ENCODE data around the gene RAPGEFL1. TPM values are rescaled to one million over a fixed set of nuclear protein-coding genes. Genes with fewer than 3 reads are reported as not detected.

Gene RAPGEFL1
- total RNA-seq, 1 experiment from 2014 or later = 23.0 TPM

DNA sequence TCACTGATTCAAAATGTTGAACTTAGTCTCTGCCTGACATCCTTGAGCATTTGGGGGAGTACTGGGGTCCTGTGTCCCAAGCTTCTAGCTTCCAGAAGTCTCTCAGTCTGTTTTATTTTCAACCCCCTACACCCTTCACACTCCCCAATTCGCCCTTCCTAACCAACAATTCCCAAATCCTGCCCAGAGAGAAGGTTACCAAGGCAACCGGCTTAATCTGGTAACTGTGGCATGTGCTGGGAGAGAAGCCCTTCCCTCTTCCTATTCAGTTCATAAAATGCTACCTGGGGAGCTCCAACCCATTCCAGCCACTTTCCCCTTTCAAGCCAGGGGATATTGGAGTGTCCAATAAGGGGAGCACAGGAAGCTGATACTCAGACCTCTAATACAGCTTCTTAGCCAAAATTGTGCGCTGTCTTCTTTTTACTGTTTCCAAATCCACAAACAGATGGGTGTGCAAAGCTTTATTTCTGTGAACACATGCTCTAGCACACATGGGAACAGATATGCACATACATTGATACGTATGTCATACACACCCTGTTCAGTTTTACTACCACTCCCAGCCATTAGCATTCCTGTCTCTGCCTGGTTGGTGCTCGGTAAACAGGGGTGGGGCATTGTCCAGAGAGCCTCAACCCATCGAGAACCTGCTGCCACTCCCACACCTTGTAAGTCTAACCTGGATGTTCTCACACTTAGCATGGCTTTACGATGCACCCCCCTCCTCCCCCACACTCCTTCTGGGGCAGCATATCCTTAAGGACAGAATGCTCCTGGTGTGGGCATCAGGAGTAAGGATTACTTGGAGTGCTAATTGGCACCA lies 1.1 kb upstream of the RAPGEFL1 start (continued):
- TF ChIP-seq IRF2 (CRISPR knock-in tag; IDR thresholded peaks at IDR 0.05; ENCODE audit: borderline replicate concordance, low read depth) (no peak), ZNF232 (CRISPR knock-in tag; IDR thresholded peaks at IDR 0.05) (no peak)
- TF ChIP-seq, protein P1, sequence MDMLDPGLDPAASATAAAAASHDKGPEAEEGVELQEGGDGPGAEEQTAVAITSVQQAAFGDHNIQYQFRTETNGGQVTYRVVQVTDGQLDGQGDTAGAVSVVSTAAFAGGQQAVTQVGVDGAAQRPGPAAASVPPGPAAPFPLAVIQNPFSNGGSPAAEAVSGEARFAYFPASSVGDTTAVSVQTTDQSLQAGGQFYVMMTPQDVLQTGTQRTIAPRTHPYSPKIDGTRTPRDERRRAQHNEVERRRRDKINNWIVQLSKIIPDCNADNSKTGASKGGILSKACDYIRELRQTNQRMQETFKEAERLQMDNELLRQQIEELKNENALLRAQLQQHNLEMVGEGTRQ (CRISPR knock-in tag; IDR thresholded peaks at IDR 0.05) = no peak
- TF ChIP-seq, protein P2, sequence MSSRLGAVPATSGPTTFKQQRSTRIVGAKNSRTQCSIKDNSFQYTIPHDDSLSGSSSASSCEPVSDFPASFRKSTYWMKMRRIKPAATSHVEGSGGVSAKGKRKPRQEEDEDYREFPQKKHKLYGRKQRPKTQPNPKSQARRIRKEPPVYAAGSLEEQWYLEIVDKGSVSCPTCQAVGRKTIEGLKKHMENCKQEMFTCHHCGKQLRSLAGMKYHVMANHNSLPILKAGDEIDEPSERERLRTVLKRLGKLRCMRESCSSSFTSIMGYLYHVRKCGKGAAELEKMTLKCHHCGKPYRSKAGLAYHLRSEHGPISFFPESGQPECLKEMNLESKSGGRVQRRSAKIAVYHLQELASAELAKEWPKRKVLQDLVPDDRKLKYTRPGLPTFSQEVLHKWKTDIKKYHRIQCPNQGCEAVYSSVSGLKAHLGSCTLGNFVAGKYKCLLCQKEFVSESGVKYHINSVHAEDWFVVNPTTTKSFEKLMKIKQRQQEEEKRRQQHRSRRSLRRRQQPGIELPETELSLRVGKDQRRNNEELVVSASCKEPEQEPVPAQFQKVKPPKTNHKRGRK (CRISPR knock-in tag; IDR thresholded peaks at IDR 0.05; ENCODE audit: borderline replicate concordance) = no peak

DNA sequence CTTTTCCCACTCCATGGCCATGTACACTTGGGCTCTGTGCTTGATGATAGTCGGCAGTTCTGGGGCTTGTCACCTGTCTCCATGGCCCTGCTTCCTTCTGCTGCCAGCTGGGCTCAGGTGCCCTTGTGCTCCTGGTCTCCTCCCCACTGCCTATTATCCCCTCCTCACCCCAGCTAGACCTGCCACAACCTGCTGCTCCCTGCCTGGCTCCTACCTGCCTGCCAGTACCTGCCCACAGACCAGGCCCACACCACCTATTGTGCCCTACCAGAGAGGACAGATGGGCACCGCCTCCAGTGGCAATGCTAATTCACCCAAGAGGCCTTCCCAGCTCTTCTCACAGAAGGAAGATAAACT lies 538 bp upstream of the RAPGEFL1 start:
- no peaks in the 10 kb centered on the region for H3K9me3 Mint-ChIP-seq
- DNase-seq (ENCODE audit: low spot score) (no peak), ATAC-seq (no peak)
- POLR2A ChIA-PET = no interaction called here
- CTCF ChIA-PET = interaction anchor here (0.8 to 7.4 kb wide), 5 partner anchors 15 to 149 kb away, joined by 3 to 75 read pairs (median 5); partner anchors contain the start of gene WIPF2
- no peak overlapping the region for H3K27ac Mint-ChIP-seq
- peaks cover 20% of the 10 kb centered on the region for H3K4me1 Mint-ChIP-seq
- H3K36me3 Mint-ChIP-seq = peaks cover 18% of the 10 kb centered on the region
- TF ChIP-seq ZNF423 (CRISPR knock-in tag; IDR thresholded peaks at IDR 0.05) = no peak
- no peak for TF ChIP-seq MXD4 (CRISPR knock-in tag; IDR thresholded peaks at IDR 0.05; ENCODE audit: borderline replicate concordance)
- H3K4me3 Mint-ChIP-seq = peak overlapping the region; percentile 49
- no peaks in the 10 kb centered on the region for H3K27me3 Mint-ChIP-seq (ENCODE audit: low read depth)

DNA sequence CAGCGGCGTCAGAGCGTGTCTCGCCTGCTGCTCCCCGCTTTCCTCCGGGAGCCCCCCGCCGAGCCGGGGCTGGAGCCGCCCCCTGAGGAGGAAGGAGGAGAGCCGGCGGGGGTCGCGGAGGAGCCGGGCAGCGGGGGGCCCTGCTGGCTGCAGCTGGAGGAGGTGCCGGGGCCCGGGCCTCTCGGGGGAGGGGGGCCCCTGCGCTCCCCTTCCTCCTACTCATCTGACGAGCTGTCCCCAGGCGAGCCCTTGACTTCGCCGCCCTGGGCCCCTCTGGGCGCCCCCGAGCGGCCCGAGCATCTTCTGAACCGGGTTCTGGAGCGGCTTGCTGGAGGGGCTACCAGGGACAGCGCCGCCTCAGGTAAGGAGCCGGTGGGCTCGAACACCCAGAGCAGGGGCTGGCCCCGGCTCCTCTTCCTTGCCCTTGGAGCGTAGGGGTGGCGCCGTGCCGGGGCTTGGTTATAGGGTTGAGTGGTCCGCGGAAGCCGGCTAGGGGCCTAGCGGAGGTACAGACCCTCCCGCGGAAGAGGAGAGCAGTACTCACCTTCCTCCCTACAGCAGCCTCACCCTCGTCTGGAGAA lies 841 bp downstream of the RAPGEFL1 start:
- Mint-ChIP-seq H3K27ac (no peak overlapping the region), H3K36me3 (peaks cover 10% of the 10 kb centered on the region), H3K9me3 (no peaks in the 10 kb centered on the region), H3K4me1 (peaks cover 20% of the 10 kb centered on the region), H3K27me3 (ENCODE audit: low read depth) (no peaks in the 10 kb centered on the region), H3K4me3 (peak overlapping the region; percentile 65)
- ChIA-PET CTCF (interaction anchor here (0.5 to 7.4 kb wide), 11 partner anchors 10 to 184 kb away, joined by 3 to 75 read pairs (median 3); partner anchors contain the start of genes NR1D1 and WIPF2), POLR2A (interaction anchor here (0.9 to 1.4 kb wide), 3 partner anchors 13 to 65 kb away, joined by 3 read pairs; no protein-coding TSS in a partner anchor)
- ATAC-seq = peak; percentile 60
- peak; percentile 69 for DNase-seq (ENCODE audit: low spot score)
- TF ChIP-seq JUN (CRISPR knock-in tag; IDR thresholded peaks at IDR 0.05) = no peak
- TF ChIP-seq, protein P3, sequence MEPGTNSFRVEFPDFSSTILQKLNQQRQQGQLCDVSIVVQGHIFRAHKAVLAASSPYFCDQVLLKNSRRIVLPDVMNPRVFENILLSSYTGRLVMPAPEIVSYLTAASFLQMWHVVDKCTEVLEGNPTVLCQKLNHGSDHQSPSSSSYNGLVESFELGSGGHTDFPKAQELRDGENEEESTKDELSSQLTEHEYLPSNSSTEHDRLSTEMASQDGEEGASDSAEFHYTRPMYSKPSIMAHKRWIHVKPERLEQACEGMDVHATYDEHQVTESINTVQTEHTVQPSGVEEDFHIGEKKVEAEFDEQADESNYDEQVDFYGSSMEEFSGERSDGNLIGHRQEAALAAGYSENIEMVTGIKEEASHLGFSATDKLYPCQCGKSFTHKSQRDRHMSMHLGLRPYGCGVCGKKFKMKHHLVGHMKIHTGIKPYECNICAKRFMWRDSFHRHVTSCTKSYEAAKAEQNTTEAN (CRISPR knock-in tag; IDR thresholded peaks at IDR 0.05) = 0 out of 2 replicates have a peak, but pooled peaks have one; percentile 53
- TF ChIP-seq, protein P4, sequence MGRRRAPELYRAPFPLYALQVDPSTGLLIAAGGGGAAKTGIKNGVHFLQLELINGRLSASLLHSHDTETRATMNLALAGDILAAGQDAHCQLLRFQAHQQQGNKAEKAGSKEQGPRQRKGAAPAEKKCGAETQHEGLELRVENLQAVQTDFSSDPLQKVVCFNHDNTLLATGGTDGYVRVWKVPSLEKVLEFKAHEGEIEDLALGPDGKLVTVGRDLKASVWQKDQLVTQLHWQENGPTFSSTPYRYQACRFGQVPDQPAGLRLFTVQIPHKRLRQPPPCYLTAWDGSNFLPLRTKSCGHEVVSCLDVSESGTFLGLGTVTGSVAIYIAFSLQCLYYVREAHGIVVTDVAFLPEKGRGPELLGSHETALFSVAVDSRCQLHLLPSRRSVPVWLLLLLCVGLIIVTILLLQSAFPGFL (CRISPR knock-in tag; IDR thresholded peaks at IDR 0.05; ENCODE audit: borderline replicate concordance) = no peak
- TF ChIP-seq, protein P5, sequence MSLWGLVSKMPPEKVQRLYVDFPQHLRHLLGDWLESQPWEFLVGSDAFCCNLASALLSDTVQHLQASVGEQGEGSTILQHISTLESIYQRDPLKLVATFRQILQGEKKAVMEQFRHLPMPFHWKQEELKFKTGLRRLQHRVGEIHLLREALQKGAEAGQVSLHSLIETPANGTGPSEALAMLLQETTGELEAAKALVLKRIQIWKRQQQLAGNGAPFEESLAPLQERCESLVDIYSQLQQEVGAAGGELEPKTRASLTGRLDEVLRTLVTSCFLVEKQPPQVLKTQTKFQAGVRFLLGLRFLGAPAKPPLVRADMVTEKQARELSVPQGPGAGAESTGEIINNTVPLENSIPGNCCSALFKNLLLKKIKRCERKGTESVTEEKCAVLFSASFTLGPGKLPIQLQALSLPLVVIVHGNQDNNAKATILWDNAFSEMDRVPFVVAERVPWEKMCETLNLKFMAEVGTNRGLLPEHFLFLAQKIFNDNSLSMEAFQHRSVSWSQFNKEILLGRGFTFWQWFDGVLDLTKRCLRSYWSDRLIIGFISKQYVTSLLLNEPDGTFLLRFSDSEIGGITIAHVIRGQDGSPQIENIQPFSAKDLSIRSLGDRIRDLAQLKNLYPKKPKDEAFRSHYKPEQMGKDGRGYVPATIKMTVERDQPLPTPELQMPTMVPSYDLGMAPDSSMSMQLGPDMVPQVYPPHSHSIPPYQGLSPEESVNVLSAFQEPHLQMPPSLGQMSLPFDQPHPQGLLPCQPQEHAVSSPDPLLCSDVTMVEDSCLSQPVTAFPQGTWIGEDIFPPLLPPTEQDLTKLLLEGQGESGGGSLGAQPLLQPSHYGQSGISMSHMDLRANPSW (CRISPR knock-in tag; conservative IDR thresholded peaks at IDR 0.05; ENCODE audit: low read depth) = no peak
- TF ChIP-seq, protein P6, sequence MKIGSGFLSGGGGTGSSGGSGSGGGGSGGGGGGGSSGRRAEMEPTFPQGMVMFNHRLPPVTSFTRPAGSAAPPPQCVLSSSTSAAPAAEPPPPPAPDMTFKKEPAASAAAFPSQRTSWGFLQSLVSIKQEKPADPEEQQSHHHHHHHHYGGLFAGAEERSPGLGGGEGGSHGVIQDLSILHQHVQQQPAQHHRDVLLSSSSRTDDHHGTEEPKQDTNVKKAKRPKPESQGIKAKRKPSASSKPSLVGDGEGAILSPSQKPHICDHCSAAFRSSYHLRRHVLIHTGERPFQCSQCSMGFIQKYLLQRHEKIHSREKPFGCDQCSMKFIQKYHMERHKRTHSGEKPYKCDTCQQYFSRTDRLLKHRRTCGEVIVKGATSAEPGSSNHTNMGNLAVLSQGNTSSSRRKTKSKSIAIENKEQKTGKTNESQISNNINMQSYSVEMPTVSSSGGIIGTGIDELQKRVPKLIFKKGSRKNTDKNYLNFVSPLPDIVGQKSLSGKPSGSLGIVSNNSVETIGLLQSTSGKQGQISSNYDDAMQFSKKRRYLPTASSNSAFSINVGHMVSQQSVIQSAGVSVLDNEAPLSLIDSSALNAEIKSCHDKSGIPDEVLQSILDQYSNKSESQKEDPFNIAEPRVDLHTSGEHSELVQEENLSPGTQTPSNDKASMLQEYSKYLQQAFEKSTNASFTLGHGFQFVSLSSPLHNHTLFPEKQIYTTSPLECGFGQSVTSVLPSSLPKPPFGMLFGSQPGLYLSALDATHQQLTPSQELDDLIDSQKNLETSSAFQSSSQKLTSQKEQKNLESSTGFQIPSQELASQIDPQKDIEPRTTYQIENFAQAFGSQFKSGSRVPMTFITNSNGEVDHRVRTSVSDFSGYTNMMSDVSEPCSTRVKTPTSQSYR (CRISPR knock-in tag; IDR thresholded peaks at IDR 0.05) = no peak
- no peak for TF ChIP-seq ZNF416 (CRISPR knock-in tag; IDR thresholded peaks at IDR 0.05)
- peak; percentile 67; the same call in 1 of the 2 replicates for TF ChIP-seq ZNF423 (CRISPR knock-in tag; IDR thresholded peaks at IDR 0.05)
- TF ChIP-seq NR2C2 (CRISPR knock-in tag; IDR thresholded peaks at IDR 0.05) = no peak
- no peak for TF ChIP-seq EMX1 (CRISPR knock-in tag; IDR thresholded peaks at IDR 0.05)
- TF ChIP-seq, protein P7, sequence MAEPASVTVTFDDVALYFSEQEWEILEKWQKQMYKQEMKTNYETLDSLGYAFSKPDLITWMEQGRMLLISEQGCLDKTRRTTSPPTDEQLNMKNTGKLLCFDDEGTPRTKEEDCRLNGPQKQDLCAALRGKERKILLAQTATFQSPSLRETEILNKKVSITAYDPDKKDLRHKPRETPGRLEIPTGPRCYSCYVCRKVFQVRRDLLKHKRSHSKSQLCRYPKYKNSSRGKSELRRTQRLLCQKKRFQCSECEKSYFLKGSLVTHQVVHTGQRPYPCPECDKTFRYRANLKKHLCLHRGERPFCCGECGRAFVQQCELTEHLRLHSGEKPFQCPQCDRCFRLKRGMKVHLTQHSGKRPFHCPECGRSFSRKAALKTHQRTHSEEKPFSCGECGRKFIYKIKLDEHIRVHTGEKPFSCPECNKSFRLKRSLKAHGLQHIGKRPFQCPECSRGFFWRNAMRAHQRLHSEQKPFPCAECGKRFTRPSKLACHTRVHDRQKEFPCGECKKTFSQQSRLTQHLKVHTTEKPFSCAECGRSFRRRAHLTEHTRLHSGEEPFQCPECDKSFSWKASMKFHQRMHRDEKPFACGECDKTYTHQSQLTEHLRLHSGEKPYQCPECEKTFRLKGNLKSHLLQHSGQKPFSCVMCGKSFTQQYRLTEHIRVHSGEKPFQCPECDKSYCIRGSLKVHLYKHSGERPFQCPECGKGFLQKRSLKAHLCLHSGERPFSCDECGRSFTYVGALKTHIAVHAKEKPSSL (CRISPR knock-in tag; conservative IDR thresholded peaks at IDR 0.05) = no peak
- TF ChIP-seq SP1 (CRISPR knock-in tag; conservative IDR thresholded peaks at IDR 0.05) = 0 out of 2 replicates have a peak, but pooled peaks have one; percentile 27
- TF ChIP-seq ELF4 (CRISPR knock-in tag; IDR thresholded peaks at IDR 0.05; ENCODE audit: low read depth) = no peak
- no peak for TF ChIP-seq SMAD4 (CRISPR knock-in tag; IDR thresholded peaks at IDR 0.05)
